KOPT-K1 (cell line): Measurements from ENCODE around the gene NDRG2.
"Not testable (repeated sequence)": the region's sequence is repeated elsewhere in the genome, so short reads cannot be mapped to it uniquely, and the experiment has no call there.

Experiments
- H3K27ac ChIP-seq: fragments of 200-600 bp; sonication (generic); 2 replicates; pipeline ENCODE4 v1.5.1; 2016; ENCODE audit warnings: antibody characterized with exemption, mild to moderate bottlenecking, low read depth, low read length; ENCODE audit not compliant: poor library complexity, severe bottlenecking
- H3K36me3 ChIP-seq: fragments of 200-600 bp; sonication (generic); 2 replicates; pipeline ENCODE4 v1.5.1; 2017; ENCODE audit warnings: antibody characterized with exemption, mild to moderate bottlenecking, low read length, moderate library complexity; ENCODE audit not compliant: insufficient read depth
- H3K9me3 ChIP-seq: fragments of 200-600 bp; sonication (generic); 2 replicates; pipeline ENCODE4 v1.5.1; 2017; ENCODE audit warnings: antibody characterized with exemption, low read length, mild to moderate bottlenecking; ENCODE audit not compliant: insufficient read depth, poor library complexity, severe bottlenecking

NDRG2 gene

DNA sequence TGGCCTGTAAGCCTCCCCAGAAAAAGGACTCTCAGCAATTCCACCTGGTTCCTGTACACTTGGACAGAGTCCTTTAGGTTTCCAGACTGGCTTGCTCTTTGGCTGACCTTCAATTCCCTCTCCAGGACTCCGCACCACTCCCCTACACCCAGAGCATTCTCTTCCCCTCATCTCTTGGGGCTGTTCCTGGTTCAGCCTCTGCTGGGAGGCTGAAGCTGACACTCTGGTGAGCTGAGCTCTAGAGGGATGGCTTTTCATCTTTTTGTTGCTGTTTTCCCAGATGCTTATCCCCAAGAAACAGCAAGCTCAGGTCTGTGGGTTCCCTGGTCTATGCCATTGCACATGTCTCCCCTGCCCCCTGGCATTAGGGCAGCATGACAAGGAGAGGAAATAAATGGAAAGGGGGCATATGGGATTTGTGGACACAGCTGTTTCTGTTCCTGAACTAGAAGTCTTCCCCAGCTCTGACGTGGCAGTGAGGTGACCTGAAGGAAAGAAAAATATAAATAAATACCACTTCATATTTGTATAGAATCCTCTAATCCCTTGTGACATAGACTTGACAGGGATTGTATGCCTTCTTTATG lies 18.6 kb upstream of the NDRG2 start:
- Histone ChIP-seq H3K27ac (no peak overlapping the region), H3K36me3 (no peaks in the 10 kb centered on the region), H3K9me3 (no peaks in the 10 kb centered on the region)

DNA sequence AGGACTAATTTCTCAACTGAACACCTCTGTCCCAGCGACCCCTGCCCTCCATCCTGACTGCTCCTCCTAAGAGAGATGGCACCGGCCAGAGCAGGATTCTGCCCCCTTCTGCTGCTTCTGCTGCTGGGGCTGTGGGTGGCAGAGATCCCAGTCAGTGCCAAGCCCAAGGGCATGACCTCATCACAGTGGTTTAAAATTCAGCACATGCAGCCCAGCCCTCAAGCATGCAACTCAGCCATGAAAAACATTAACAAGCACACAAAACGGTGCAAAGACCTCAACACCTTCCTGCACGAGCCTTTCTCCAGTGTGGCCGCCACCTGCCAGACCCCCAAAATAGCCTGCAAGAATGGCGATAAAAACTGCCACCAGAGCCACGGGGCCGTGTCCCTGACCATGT lies 18.1 kb upstream of the NDRG2 start:
- H3K27ac ChIP-seq = no peak overlapping the region
- H3K9me3 ChIP-seq = no peaks in the 10 kb centered on the region
- H3K36me3 ChIP-seq = no peaks in the 10 kb centered on the region

DNA sequence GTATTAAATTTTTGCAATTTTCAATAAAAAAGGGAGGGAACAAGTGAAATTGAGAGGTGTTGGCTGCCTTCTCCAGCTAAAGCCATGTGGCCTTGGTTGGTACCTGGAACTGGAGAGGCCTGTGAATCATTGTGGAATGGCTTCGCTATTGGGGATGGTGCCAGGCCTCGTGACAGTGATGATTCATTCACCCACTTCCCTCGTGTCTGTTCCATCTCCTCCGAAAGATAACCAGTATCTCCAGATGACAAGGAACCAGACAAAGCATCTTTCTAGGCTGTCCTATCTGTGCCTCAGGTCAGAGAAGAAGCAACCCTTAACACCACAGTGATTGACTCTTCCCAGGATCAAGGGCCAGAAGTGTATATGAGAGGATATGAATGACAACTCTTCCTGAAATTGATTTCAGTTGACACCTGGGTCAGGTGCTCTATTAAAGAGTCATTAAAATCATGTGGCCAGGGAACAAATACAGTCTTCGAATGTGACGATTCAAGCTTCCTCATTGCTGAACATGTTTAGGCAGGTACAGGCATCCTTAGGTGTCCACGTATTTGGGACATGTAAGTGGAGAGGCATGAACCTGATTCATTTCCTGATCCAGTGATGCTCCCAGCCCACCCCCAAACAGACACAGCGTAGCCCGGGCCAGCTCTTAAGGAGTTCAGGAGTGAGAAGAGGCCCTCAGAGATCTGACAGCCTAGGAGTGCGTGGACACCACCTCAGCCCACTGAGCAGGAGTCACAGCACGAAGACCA lies 17.0 kb upstream of the NDRG2 start, which contains the start of gene RNASE7:
RNASE7 (plus strand) TSS at position 687 of the 758 bp plus-strand sequence. CDS start 631 bp downstream, outside the sequence.
- H3K36me3 ChIP-seq = no peaks in the 10 kb centered on the region
- H3K27ac ChIP-seq = no peak within 1 kb of the TSS

DNA sequence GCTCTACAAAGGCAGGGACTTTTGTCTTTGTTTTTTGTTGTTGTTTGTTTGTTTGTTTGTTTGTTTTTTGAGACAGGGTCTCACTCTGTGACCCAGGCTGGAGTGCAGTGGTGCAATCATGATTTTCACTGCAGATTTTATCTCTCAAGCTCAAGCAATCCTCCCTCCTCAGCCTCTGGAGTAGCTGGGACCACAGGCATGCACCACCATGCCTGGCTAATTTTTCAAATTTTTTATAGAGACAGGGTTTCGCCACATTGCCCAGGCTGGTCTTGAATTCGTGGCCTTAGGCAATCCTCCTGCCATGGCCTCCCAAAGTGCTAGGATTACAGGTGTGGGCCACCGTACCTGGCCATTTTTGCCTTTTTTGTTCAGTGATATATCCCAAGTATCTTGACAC lies 16.1 kb upstream of the NDRG2 start:
- not testable (repeated sequence) for H3K27ac ChIP-seq, H3K36me3 ChIP-seq, H3K9me3 ChIP-seq

More for the DNA sequence above, 17.0 kb upstream of the NDRG2 start, which contains the start of gene RNASE7:
- no peaks in the 10 kb centered on the region for H3K9me3 ChIP-seq

DNA sequence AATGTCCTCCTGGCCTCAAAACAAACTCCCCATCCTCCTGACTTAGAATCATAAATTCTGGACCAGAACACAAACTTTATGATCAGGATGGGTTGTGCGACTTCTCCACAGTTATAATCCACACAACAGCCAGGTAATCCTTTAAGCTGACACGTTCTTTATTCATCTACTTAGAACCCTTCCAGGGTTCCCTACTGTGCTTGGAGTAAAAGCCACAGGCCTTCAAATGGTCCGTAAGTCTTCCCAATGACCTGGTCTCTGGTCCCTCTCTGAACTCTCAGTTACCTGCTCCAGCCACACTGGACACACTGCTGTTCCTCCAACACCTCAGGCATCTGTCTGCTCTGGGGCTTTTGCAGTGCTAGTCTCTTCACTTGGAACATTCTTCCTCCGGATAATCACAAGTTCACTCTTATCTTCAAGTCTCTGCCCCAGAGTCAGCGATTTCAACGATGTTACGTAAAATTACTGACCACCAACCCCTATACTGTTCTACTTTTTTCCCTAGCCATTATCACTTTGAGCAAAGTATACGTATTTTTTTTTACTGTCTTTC lies 15.6 kb upstream of the NDRG2 start:
- H3K27ac ChIP-seq = no peak overlapping the region
- no peaks in the 10 kb centered on the region for H3K36me3 ChIP-seq
- no peaks in the 10 kb centered on the region for H3K9me3 ChIP-seq

DNA sequence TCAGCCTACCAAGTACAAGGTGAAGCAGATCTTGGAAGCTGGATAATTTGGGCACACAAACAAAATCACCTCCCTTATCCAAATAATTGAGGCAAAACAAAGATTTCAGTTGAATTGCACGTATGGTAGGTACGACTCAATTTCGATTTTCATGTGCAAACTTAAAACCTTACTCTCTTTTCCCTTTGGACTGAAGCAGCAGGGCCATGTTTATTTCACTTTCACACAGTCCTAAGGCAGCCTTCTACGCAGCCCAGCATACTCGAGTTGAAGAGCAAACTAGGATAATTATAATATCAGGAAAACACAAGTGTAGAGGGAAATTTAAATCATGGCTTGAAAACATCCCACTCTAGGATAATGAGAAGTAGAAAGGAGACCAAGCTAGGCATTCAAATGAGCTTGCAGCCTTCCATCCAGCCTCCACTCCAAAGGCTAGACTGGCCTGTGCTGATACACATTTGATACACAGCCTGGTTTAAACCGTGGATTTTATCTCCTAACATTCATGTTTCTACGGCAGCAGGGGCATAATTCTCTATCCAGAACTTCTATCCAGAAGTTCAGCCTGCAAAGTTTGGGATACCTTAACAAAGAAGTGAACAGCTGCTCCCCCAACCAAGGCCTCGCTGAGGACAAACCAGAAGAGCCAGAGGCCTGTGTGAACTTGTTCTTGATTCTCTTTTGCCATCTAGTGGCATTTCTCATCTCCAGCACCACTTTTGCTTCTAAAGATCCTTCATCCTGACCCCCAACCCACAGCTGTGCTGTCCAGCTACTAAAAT lies 14.9 kb upstream of the NDRG2 start:
- Histone ChIP-seq H3K36me3 (no peaks in the 10 kb centered on the region), H3K9me3 (no peaks in the 10 kb centered on the region), H3K27ac (no peak overlapping the region)

DNA sequence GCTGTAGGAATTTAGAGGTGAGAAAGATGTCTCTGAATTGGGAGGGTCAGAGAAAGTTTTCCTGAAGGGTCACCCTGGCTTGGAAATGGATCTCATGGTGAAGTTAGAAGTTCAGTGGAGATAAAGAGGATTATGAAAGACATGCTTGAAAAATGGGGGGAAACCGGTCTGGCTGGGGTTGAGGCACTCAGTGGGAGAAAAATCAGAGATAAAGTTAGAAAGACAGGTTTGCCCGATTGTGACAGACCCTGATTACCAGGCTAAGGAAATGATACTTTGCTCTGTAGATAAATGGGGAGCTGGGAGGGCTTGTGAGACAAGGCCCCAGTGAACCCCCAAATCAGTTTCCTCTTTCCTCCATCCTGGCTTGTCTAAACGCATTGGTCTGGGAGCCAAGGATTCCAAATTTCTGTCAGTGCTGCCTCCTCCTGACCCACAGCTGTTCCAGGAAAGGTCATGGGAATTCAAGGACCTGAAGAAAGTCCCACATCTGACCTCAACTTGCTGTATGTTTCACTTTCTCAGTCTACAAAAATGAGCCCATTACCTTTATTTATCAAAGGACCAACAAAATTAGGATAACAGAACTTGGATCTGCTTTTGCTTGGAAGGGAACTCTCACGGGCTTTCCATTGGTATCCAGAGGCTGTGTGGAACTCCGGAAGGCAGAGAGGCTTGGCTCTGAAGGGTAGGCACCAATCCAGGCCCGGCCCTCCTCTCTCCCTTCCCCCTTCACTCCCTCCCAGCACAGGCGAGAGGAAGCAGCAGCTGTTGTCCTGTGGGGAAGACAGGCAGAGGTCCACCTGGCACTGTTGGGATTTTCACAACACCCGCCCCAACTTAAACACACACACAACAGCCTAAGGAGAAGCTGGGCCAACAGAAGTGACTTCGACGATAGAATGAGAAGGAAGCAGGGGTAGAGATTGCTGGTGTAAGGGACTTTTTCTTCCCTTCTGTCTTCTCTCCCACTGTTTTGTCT lies 13.9 kb upstream of the NDRG2 start:
- Histone ChIP-seq H3K9me3 (no peaks in the 10 kb centered on the region), H3K27ac (no peak overlapping the region), H3K36me3 (no peaks in the 10 kb centered on the region)

DNA sequence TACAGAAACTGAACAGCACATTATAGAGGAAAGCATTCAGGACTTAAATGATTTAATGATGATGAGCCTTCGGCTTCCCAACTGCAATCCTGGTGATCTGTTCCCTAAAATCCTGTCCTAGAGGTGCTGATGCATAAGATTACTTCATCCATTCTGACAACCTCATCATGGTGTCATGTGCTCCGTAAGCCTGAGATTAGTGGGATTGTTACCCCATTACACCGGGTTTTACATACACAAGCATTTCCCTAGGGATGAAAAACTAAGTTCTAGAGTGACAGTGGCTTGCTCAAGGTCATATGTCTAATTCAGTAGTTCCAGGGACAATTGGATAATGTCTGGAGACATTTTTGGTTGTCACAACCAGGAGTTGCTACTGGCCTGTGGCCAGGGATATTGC lies 12.3 kb upstream of the NDRG2 start:
- no peaks in the 10 kb centered on the region for H3K36me3 ChIP-seq
- H3K9me3 ChIP-seq = no peaks in the 10 kb centered on the region
- H3K27ac ChIP-seq = no peak overlapping the region

DNA sequence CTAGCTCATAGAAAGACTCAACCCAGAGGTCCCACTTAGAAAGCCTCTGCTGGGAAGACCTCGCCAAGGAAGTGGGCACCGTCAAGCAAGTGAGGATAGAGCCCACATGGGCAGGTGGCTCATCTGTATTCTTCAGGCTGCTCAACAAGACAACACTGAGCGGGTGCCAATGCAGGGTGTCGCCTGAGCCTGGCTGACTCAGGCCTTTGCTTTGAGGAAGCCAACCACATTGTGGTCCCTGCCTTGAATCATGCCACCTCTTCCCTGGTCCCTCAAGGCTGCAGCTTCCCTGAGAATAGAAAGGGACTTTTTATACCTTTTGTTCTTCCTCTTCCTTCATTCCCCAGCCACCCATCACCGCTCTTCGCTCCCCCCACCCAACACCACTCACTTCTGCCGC lies 11.9 kb upstream of the NDRG2 start:
- no peaks in the 10 kb centered on the region for H3K9me3 ChIP-seq
- H3K36me3 ChIP-seq = no peaks in the 10 kb centered on the region
- H3K27ac ChIP-seq = no peak overlapping the region

DNA sequence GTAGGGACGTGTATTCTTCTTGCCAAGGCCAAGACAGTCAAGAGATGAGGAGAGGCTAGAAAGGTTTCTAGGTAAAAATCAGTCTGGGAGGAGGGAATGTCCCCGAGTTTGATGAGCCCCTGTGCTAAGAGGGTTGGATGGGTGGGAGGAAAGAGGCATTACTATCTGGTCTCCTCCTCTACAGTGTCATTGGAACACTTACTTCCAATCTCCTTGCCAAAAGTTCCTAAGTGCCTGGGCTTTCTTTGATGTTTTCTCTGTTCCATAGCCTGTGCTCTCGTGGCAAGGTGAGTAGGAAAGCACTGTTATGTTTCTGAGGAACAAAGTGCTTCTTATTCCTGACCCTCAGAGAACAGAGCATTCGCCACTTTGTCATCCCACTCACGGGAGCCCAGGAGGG lies 9.8 kb upstream of the NDRG2 start, which contains the start of gene RNASE13:
RNASE13 (minus strand) TSS at position 101 of the 400 bp plus-strand sequence. CDS start 519 bp downstream, outside the sequence.
- H3K36me3 ChIP-seq = no peaks in the 10 kb centered on the region
- H3K27ac ChIP-seq = no peak within 1 kb of the TSS
- no peaks in the 10 kb centered on the region for H3K9me3 ChIP-seq

DNA sequence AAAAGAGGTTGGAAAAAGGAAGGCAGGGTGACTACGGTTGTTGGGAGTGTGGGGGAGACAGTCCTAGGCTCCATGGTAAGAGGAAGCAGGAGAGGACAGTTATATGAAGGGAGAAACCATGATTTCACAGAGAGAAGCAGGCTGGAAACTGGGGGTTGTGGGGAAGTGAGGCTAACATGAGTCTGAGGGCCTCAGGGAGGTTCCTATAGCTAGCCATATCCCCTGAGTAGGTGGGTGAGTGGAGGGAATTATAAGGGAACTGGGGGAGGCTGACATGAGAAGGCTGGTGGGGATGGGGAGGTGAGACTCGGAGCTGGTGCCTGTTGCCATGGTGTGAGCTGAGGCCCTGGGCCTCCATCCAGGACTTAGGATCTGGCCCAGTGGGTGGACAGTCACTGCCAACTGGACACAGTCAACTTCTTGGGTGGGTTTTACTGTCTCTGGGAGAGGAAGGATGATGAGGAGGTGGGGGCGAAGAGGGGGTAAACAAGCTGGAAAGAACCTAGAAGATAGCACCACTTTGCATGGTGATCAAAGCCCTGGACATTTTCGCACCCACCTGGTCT lies 8.4 kb upstream of the NDRG2 start:
- no peaks in the 10 kb centered on the region for H3K9me3 ChIP-seq
- H3K27ac ChIP-seq = no peak overlapping the region
- H3K36me3 ChIP-seq = no peaks in the 10 kb centered on the region

DNA sequence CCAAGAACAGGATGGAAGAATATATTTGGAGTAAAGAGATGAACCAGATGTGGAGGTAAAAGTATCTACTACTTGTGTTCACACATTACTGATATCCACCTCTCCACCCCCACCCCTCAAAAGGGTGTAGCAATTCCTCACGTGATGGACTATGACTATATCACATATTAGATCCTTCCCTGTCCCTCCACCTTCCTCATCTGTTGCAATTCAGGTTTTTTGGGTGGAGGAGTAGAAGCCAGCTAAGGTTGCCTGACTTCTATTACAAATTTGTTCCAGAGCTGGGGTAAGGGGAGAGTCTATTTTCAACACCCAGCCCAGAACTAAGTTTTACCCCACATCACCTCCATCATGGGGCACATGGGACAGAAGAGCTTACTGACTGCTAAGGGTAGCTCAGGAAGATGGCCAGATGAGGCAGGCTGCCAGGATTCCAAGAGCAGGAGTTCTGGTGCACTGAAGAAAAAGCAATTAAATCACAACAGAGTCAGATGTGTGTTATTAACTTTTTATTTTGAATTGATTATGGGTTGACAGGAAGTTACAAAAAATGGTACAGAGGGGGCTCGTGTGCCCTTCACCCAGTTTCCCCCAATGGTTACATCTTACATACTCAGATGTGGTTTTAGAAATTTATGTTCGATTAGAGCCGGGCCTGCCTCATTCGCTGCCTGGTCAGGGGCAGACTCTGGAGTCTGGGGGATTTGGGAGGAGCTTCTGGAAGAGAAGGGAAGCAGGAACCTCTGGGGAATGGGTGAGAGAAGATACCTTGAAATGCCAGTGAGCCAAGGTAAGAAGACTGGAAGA lies 7.7 kb upstream of the NDRG2 start:
- Histone ChIP-seq H3K36me3 (no peaks in the 10 kb centered on the region), H3K27ac (no peak overlapping the region), H3K9me3 (no peaks in the 10 kb centered on the region)

DNA sequence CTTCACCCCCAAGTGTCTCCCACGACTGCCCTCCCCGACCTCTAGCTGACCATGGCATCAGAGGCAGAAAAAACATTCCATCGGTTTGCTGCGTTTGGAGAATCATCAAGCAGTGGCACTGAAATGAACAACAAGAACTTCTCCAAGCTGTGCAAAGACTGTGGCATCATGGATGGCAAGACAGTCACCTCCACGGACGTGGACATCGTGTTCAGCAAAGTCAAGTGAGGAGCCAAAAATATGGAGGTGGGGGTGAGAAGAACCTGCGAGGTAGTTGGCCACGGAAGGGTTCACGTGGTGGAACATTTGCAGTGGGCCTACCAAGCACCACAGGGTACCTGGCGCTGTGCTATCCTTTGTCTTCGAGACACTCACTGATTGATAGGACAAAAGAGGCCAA lies 5.7 kb upstream of the NDRG2 start:
- no peaks in the 10 kb centered on the region for H3K36me3 ChIP-seq
- H3K27ac ChIP-seq = no peak overlapping the region
- H3K9me3 ChIP-seq = no peaks in the 10 kb centered on the region
